ENCODE measurements around the gene KCNJ13.

KCNJ13 gene

GRCh38 chr2:232781765-232782164 lies 5.4 kb upstream of the KCNJ13 start:
- Mint-ChIP-seq H3K4me3 (peak overlapping the region; percentile 17), H3K4me1 (ENCODE audit: low read depth) (peaks cover 11% of the 10 kb centered on the region), H3K36me3 (ENCODE audit: low read depth) (peaks cover 49% of the 10 kb centered on the region), H3K27me3 (no peaks in the 10 kb centered on the region), H3K9me3 (no peaks in the 10 kb centered on the region), H3K27ac (peak overlapping the region; percentile 43)

- Mint-ChIP-seq H3K36me3 (ENCODE audit: low read depth) (peaks cover 50% of the 10 kb centered on the region), H3K27me3 (no peaks in the 10 kb centered on the region), H3K27ac (no peak overlapping the region), H3K9me3 (no peaks in the 10 kb centered on the region), H3K4me1 (ENCODE audit: low read depth) (peaks cover 11% of the 10 kb centered on the region), H3K4me3 (no peak overlapping the region)
Observed at GRCh38 chr2:232779934-232780333, 3.6 kb upstream of the KCNJ13 start.

GRCh38 chr2:232779465-232779864 lies 3.1 kb upstream of the KCNJ13 start:
- no peak overlapping the region for H3K27ac Mint-ChIP-seq
- no peaks in the 10 kb centered on the region for H3K9me3 Mint-ChIP-seq
- peaks cover 49% of the 10 kb centered on the region for H3K36me3 Mint-ChIP-seq (ENCODE audit: low read depth)
- peaks cover 11% of the 10 kb centered on the region for H3K4me1 Mint-ChIP-seq (ENCODE audit: low read depth)
- no peaks in the 10 kb centered on the region for H3K27me3 Mint-ChIP-seq
- no peak overlapping the region for H3K4me3 Mint-ChIP-seq

GRCh38 chr2:232777276-232777675 lies 911 bp upstream of the KCNJ13 start:
- no peaks in the 10 kb centered on the region for H3K27me3 Mint-ChIP-seq

GRCh38 chr2:232773815-232774214 lies 2.5 kb downstream of the KCNJ13 start:
- no peak overlapping the region for H3K4me3 Mint-ChIP-seq
- peaks cover 67% of the 10 kb centered on the region for H3K36me3 Mint-ChIP-seq (ENCODE audit: low read depth)
- no peaks in the 10 kb centered on the region for H3K27me3 Mint-ChIP-seq
- peaks cover 17% of the 10 kb centered on the region for H3K4me1 Mint-ChIP-seq (ENCODE audit: low read depth)
- no peak overlapping the region for H3K27ac Mint-ChIP-seq
- no peaks in the 10 kb centered on the region for H3K9me3 Mint-ChIP-seq

More at GRCh38 chr2:232777276-232777675, 911 bp upstream of the KCNJ13 start:
- Mint-ChIP-seq H3K4me3 (no peak overlapping the region), H3K36me3 (ENCODE audit: low read depth) (peaks cover 54% of the 10 kb centered on the region), H3K4me1 (ENCODE audit: low read depth) (peaks cover 22% of the 10 kb centered on the region), H3K27ac (no peak overlapping the region), H3K9me3 (no peaks in the 10 kb centered on the region)

- Mint-ChIP-seq H3K9me3 (no peaks in the 10 kb centered on the region), H3K4me3 (no peak overlapping the region), H3K36me3 (ENCODE audit: low read depth) (peaks cover 69% of the 10 kb centered on the region), H3K27me3 (no peaks in the 10 kb centered on the region), H3K27ac (peak overlapping the region; percentile 38), H3K4me1 (ENCODE audit: low read depth) (peaks cover 17% of the 10 kb centered on the region)
Observed at GRCh38 chr2:232772531-232772930, 3.8 kb downstream of the KCNJ13 start.

DNA sequence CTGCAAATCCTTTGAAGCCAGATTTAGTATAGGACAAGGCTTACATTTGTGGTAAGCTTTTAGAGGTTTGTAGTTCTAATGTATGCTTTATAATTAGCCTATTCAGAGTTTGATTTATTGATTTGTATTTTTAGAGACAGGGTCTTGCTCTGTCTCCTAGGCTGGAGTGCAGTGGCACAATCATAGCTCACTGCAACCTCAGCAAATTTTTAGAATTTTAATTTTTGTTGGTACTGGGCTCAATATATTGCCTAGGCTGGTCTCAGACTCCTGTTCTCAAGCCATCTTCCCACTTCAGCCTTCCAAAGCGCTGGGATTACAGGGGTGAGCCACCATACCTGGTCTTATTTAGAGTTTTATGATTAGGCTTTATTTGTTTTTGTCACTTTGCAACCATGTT lies 4.5 kb downstream of the KCNJ13 start:
- H3K4me1 Mint-ChIP-seq (ENCODE audit: low read depth), result peaks cover 17% of the 10 kb centered on the region
- no peaks in the 10 kb centered on the region for H3K27me3 Mint-ChIP-seq
- H3K36me3 Mint-ChIP-seq (ENCODE audit: low read depth), result peaks cover 67% of the 10 kb centered on the region
- H3K27ac Mint-ChIP-seq, result peak overlapping the region; percentile 78
- no peaks in the 10 kb centered on the region for H3K9me3 Mint-ChIP-seq
- H3K4me3 Mint-ChIP-seq, result no peak overlapping the region

DNA sequence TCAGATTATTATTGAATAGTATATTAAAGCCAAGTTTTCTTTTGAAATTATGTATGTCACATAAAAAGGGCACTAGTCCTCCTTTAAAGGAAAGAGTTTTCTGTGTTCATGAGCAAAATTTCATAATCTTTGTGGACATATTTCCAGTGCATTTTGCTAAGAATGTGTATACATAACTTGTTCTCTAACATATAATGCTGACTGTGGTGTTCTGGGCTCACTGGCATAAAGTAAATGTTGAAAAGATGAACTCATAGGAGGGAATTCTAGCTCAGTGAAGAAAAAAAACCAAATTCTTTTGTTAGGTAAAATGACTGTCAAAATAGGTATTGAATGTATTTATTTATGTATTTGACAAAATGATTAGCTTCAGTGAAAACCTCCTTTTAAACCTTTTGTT lies 6.2 kb downstream of the KCNJ13 start:
- H3K4me3 Mint-ChIP-seq, result no peak overlapping the region

GRCh38 chr2:232767866-232768265 lies 8.5 kb downstream of the KCNJ13 start:
- Mint-ChIP-seq H3K9me3 (no peaks in the 10 kb centered on the region), H3K4me3 (no peak overlapping the region), H3K27ac (no peak overlapping the region), H3K27me3 (no peaks in the 10 kb centered on the region), H3K4me1 (ENCODE audit: low read depth) (peaks cover 22% of the 10 kb centered on the region), H3K36me3 (ENCODE audit: low read depth) (peaks cover 74% of the 10 kb centered on the region)

More for the DNA sequence above, 6.2 kb downstream of the KCNJ13 start:
- Mint-ChIP-seq H3K4me1 (ENCODE audit: low read depth) (peaks cover 27% of the 10 kb centered on the region), H3K9me3 (no peaks in the 10 kb centered on the region), H3K36me3 (ENCODE audit: low read depth) (peaks cover 75% of the 10 kb centered on the region), H3K27me3 (no peaks in the 10 kb centered on the region), H3K27ac (no peak overlapping the region)

GRCh38 chr2:232761301-232761907 lies 15.0 kb downstream of the KCNJ13 start:
- H3K36me3 Mint-ChIP-seq (ENCODE audit: low read depth), result peaks cover 58% of the 10 kb centered on the region
- H3K27ac Mint-ChIP-seq, result no peak overlapping the region
- peaks cover 23% of the 10 kb centered on the region for H3K4me1 Mint-ChIP-seq (ENCODE audit: low read depth)
- no peaks in the 10 kb centered on the region for H3K9me3 Mint-ChIP-seq
- no peak overlapping the region for H3K4me3 Mint-ChIP-seq
- H3K27me3 Mint-ChIP-seq, result no peaks in the 10 kb centered on the region

- Mint-ChIP-seq H3K4me3 (no peak overlapping the region), H3K9me3 (no peaks in the 10 kb centered on the region), H3K36me3 (ENCODE audit: low read depth) (peaks cover 42% of the 10 kb centered on the region), H3K4me1 (ENCODE audit: low read depth) (peaks cover 18% of the 10 kb centered on the region), H3K27ac (no peak overlapping the region), H3K27me3 (no peaks in the 10 kb centered on the region)
Observed at GRCh38 chr2:232757905-232758304, 18.5 kb downstream of the KCNJ13 start.

- Mint-ChIP-seq H3K36me3 (ENCODE audit: low read depth) (peaks cover 41% of the 10 kb centered on the region), H3K9me3 (no peaks in the 10 kb centered on the region), H3K4me3 (no peak overlapping the region), H3K27me3 (no peaks in the 10 kb centered on the region), H3K27ac (no peak overlapping the region), H3K4me1 (ENCODE audit: low read depth) (no peaks in the 10 kb centered on the region)
Observed at GRCh38 chr2:232750135-232750671, 26.2 kb downstream of the KCNJ13 start.

DNA sequence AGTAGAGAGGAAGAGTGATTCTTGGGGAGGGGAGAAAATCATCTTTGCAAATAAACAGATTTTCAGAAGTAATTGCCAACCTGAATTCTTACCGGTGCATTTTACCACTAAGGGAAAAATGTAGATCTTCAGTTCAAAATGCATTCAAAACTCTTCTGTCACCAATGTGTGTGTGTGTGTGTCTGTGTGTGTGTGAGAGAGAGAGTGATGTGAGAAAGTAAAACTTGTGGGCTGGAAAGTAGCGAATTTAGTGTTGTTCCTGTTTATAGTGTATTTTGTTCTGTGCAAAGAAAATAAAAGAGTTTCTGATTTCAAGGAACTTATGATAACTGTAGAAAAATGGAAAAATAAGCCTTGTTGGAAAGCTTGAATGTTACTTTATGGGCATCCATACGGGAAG lies 27.0 kb downstream of the KCNJ13 start:
- Mint-ChIP-seq H3K27ac (no peak overlapping the region), H3K27me3 (no peaks in the 10 kb centered on the region), H3K9me3 (no peaks in the 10 kb centered on the region), H3K36me3 (ENCODE audit: low read depth) (peaks cover 43% of the 10 kb centered on the region), H3K4me3 (no peak overlapping the region), H3K4me1 (ENCODE audit: low read depth) (no peaks in the 10 kb centered on the region)

DNA sequence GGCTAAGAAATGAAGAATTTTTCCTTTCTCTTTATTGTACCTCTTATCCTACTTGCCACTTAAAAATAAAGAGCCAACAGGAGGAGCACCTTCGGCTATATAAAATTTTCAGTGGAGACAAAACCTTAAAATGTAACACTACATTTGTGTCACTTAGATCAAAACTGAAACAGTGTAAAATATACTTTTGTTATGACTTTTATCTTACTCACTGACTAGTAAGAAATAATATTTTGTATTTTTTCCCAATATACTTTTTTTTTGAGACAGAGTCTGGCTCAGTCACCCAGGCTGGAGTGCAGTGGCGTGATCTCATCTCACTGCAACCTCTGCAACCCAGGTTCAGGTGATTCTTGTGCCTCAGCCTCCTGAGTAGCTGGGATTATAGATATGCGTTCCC lies 28.3 kb downstream of the KCNJ13 start:
- H3K4me1 Mint-ChIP-seq (ENCODE audit: low read depth), result no peaks in the 10 kb centered on the region
- no peak overlapping the region for H3K4me3 Mint-ChIP-seq
- H3K36me3 Mint-ChIP-seq (ENCODE audit: low read depth), result peaks cover 49% of the 10 kb centered on the region
- no peaks in the 10 kb centered on the region for H3K9me3 Mint-ChIP-seq
- H3K27me3 Mint-ChIP-seq, result no peaks in the 10 kb centered on the region
- H3K27ac Mint-ChIP-seq, result no peak overlapping the region

GRCh38 chr2:232744963-232745362 lies 31.4 kb downstream of the KCNJ13 start:
- Mint-ChIP-seq H3K4me1 (ENCODE audit: low read depth) (no peaks in the 10 kb centered on the region), H3K4me3 (no peak overlapping the region), H3K9me3 (no peaks in the 10 kb centered on the region), H3K27ac (no peak overlapping the region), H3K27me3 (no peaks in the 10 kb centered on the region), H3K36me3 (ENCODE audit: low read depth) (peaks cover 55% of the 10 kb centered on the region)

DNA sequence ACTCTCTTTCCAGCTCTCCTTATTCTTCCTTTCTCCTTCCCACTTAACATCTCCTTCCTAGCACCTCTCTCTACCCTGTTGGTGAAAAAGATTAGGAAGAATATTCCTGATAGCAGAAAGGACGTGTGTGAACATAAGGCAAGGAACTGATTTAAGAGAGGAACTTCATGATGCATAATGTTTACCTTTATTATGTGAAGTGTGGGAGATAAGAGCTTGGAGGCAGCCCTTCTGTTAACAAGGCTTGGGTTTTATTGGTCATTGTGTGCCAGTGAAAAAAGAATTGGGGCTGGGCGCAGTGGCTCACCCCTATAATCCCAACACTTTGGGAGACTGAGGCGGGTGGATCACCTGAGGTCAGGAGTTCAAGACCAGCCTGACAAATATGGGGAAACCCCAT lies 34.4 kb downstream of the KCNJ13 start:
- Mint-ChIP-seq H3K27me3 (no peaks in the 10 kb centered on the region), H3K27ac (no peak overlapping the region), H3K4me3 (no peak overlapping the region), H3K4me1 (ENCODE audit: low read depth) (no peaks in the 10 kb centered on the region), H3K9me3 (no peaks in the 10 kb centered on the region), H3K36me3 (ENCODE audit: low read depth) (peaks cover 42% of the 10 kb centered on the region)

Measured in stimulated activated naive CD8-positive, alpha-beta T cell treated with anti-CD3 and anti-CD28 coated beads, Interleukin-15, Interleukin-2, amounts not matched to agents 100 ng/mL and 50 ng/mL, for 24 hours (primary cell).